Parathyroid adenoma (tissue), 2 donors: ENCODE results near the gene IL19.

Source experiments
- H2AFZ ChIP-seq: fragments of 300-600 bp; sonication (generic); one replicate; pipeline ENCODE4 v1.7.0; 2017; ENCODE audit warnings: antibody characterized with exemption, mild to moderate bottlenecking
- H3K27ac ChIP-seq: fragments of 300-600 bp; sonication (generic); one replicate; pipeline ENCODE4 v1.7.0; 2017
- H3K27me3 ChIP-seq: fragments of 300-600 bp; sonication (generic); one replicate; pipeline ENCODE4 v1.7.0; 2017; ENCODE audit warnings: low read length; ENCODE audit not compliant: control insufficient read depth, insufficient read depth
- H3K36me3 ChIP-seq: fragments of 300-600 bp; sonication (generic); one replicate; pipeline ENCODE4 v1.7.0; 2017; ENCODE audit warnings: low read length; ENCODE audit not compliant: control insufficient read depth, insufficient read depth
- H3K4me1 ChIP-seq: fragments of 300-600 bp; sonication (generic); one replicate; pipeline ENCODE4 v1.7.0; 2017; ENCODE audit warnings: control low read depth
- H3K4me2 ChIP-seq: fragments of 300-600 bp; sonication (generic); one replicate; pipeline ENCODE4 v1.7.0; 2017; ENCODE audit warnings: low read length
- H3K4me3 ChIP-seq: fragments of 300-600 bp; sonication (generic); one replicate; pipeline ENCODE4 v1.7.0; 2017; ENCODE audit warnings: low read depth, low read length
- H3K79me2 ChIP-seq: fragments of 300-600 bp; sonication (generic); one replicate; pipeline ENCODE4 v1.7.0; 2017; ENCODE audit warnings: control low read depth
- H3K9ac ChIP-seq: fragments of 300-600 bp; sonication (generic); one replicate; pipeline ENCODE4 v1.7.0; 2017; ENCODE audit warnings: mild to moderate bottlenecking
- H3K9me3 ChIP-seq: fragments of 300-600 bp; sonication (generic); one replicate; pipeline ENCODE4 v1.7.0; 2017; ENCODE audit warnings: low read length; ENCODE audit not compliant: control insufficient read depth
- TF ChIP-seq, protein P1 (sequence below): fragments of 300-600 bp; sonication (generic); IDR thresholded peaks from one replicate; pipeline ENCODE4 v1.7.0; 2017; ENCODE audit warnings: antibody characterized with exemption, mild to moderate bottlenecking
- donor health status: primary hyperparathyroidism.

The IL19 gene

DNA sequence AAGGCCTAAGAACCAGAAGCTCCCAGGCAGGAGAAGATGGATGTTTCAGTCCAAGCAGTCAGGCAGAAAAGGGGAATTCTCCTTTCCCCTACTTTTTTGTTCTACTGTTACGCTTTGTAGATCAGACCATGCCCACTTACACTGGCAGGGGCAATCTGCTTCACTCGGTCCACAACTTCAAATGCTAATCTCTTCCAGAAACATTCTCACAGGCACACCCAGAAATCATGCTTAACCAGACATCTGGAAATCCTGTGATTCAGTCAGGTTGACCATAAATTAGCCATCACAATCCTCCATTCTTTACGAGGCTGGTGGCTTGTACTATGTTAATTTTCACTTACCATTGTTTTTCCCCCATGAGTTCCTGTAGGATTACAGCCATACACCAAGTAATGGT, 25.5 kb downstream of the IL19 start:
- no peak overlapping the region for H3K4me2 ChIP-seq
- no peaks in the 10 kb centered on the region for H3K36me3 ChIP-seq
- no peak overlapping the region for H3K9ac ChIP-seq

DNA sequence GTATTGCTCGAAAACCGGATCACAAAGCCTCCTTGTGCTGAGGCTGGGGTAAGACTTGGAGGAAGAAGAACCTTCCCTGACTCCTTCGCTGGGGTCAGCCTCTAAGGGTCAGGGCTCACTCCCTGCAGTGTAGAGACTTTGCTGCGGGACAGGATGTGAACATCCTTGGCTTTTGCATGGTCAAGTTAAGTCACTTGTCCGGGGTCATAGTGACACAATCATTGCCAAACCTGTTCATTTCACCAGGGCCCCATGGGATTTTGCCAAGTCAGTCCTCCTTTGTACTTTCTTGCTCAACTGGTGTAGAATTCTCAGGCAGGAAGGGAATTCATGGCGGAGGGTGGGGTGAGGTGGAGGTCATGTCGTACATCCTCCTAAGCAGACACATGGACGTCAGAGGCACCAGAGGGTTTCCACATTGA, 26.4 kb downstream of the IL19 start:
- H3K9me3 ChIP-seq = no peaks in the 10 kb centered on the region
- H3K36me3 ChIP-seq = no peaks in the 10 kb centered on the region
- no peaks in the 10 kb centered on the region for H3K4me1 ChIP-seq
- H3K4me2 ChIP-seq = no peak overlapping the region
- H3K27ac ChIP-seq = no peak overlapping the region
- H3K4me3 ChIP-seq = no peak overlapping the region
- TF ChIP-seq, protein P1, sequence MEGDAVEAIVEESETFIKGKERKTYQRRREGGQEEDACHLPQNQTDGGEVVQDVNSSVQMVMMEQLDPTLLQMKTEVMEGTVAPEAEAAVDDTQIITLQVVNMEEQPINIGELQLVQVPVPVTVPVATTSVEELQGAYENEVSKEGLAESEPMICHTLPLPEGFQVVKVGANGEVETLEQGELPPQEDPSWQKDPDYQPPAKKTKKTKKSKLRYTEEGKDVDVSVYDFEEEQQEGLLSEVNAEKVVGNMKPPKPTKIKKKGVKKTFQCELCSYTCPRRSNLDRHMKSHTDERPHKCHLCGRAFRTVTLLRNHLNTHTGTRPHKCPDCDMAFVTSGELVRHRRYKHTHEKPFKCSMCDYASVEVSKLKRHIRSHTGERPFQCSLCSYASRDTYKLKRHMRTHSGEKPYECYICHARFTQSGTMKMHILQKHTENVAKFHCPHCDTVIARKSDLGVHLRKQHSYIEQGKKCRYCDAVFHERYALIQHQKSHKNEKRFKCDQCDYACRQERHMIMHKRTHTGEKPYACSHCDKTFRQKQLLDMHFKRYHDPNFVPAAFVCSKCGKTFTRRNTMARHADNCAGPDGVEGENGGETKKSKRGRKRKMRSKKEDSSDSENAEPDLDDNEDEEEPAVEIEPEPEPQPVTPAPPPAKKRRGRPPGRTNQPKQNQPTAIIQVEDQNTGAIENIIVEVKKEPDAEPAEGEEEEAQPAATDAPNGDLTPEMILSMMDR = no peak
- H3K79me2 ChIP-seq = no peaks in the 10 kb centered on the region
- H2AFZ ChIP-seq = no peak overlapping the region
- no peak overlapping the region for H3K9ac ChIP-seq
- H3K27me3 ChIP-seq = no peaks in the 10 kb centered on the region

More for the DNA sequence above, 25.5 kb downstream of the IL19 start:
- Histone ChIP-seq H3K27ac (no peak overlapping the region), H3K79me2 (no peaks in the 10 kb centered on the region), H2AFZ (no peak overlapping the region), H3K9me3 (no peaks in the 10 kb centered on the region), H3K27me3 (no peaks in the 10 kb centered on the region), H3K4me1 (no peaks in the 10 kb centered on the region), H3K4me3 (no peak overlapping the region)
- TF ChIP-seq, protein P1 = no peak

DNA sequence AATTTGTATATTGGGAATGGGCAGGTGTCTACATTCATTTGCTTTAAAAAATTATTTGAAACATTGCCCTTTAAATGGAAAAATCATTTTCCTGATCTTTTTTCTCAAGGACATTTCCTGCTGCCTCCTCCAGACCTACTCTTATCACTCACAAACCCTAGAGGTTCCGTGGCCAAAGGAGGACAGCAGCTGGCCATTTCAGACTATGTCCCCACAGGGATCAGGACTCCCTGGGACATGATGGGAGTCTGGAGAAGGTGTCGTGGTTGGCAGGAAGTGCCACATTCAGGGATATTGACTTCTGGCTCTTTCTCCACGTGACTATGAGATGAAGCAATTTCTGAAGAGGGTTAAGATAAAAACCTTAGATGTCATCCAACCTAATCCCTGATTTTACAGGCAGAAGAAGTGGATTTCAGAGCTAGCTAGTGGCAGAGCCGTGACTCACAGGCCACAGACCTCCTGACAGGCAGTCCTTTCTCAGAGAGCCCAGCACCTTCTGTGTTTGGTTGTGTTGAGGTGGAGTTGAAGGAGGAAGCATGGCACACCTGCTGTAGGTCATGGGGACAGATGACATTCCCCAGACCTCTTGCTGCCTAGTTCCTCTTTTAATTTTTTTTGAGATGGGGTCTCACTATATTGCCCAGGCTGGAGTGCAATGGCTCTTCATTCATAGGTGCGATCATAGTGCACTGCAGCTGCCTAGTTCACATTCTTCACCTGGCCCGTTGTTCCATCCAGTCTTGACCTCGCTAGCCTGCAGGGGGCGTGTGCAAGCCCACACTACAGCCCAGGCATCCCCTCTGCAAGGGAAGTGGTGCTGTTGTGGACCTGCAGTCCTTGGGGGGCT, 27.2 kb downstream of the IL19 start:
- Histone ChIP-seq H3K79me2 (no peaks in the 10 kb centered on the region), H3K4me3 (no peak overlapping the region), H2AFZ (no peak overlapping the region), H3K27ac (no peak overlapping the region), H3K9ac (no peak overlapping the region), H3K27me3 (no peaks in the 10 kb centered on the region), H3K9me3 (no peaks in the 10 kb centered on the region), H3K4me1 (no peaks in the 10 kb centered on the region), H3K4me2 (no peak overlapping the region), H3K36me3 (no peaks in the 10 kb centered on the region)
- TF ChIP-seq, protein P1 = no peak

DNA sequence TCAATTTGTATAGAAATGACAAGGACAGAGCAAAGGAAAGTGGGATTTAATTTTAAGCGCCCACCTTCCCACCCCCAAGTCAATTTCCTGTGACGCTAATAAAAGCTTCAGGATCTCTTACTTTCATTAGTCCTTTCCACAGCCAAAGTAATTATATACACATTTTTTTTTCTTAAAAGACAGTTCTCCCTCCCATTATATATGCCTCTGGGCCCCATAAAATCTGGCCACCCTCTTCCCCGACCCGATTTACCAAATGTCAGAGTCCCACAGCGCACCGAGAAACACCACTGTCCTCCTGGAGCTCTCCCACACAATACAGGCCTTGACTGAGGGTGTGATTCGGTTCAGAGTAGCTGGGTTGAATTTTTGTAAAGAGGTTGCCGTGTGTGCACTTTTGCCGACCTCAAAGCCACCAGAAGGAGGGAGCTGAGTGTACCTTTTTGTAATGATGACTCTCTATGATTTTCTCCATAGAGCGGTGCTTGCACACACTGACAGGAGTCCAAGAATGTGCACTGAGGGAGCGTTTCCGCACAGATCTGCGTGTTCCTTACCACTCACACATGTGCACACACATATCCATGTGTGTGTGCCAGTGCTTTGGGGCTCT, 27.9 kb downstream of the IL19 start:
- Histone ChIP-seq H3K4me2 (no peak overlapping the region), H3K9ac (no peak overlapping the region), H2AFZ (no peak overlapping the region), H3K79me2 (no peaks in the 10 kb centered on the region), H3K4me1 (no peaks in the 10 kb centered on the region), H3K9me3 (no peaks in the 10 kb centered on the region), H3K27me3 (no peaks in the 10 kb centered on the region), H3K27ac (no peak overlapping the region), H3K36me3 (no peaks in the 10 kb centered on the region), H3K4me3 (no peak overlapping the region)
- TF ChIP-seq, protein P1 = no peak
